Keratinocyte (primary cell): ENCODE measurements around the gene PTPN20. TPM values are rescaled to one million over a fixed set of nuclear protein-coding genes. Genes with fewer than 3 reads are reported as not detected.

Experiments
- DNase-seq: peaks from one replicate; pipeline ENCODE4 v3.0.0-alpha.2; 2011; ENCODE audit warnings: low read depth, missing footprints, low spot score
- FAIRE-seq: peaks from 2 replicates; lab custom pipeline; 2011; peaks lifted over from hg19 to GRCh38; lab: Jason Lieb, UNC
- H2AFZ ChIP-seq: 2 replicates; pipeline ENCODE4 v1.6.0; 2012; ENCODE audit warnings: low read length, control low read depth, inconsistent platforms; ENCODE audit not compliant: control insufficient read depth
- H3K27ac ChIP-seq: 2 replicates; pipeline ENCODE4 v1.5.1; 2011; ENCODE audit warnings: low read length; ENCODE audit not compliant: control insufficient read depth, insufficient read depth
- H3K27me3 ChIP-seq: 3 replicates; pipeline ENCODE4 v1.6.0; 2011; ENCODE audit warnings: low read length; ENCODE audit not compliant: control insufficient read depth, insufficient read depth; ENCODE audit errors: extremely low read depth
- H3K36me3 ChIP-seq, 2 experiments: 2 replicates in 1 of 2; 3 replicates in 1 of 2; pipeline ENCODE4 v1.5.1; 2011; ENCODE audit warnings: low read length in 2 of 2, mild to moderate bottlenecking in 1 of 2; ENCODE audit not compliant: control insufficient read depth in 2 of 2, insufficient read depth in 2 of 2; ENCODE audit errors: extremely low read depth in 1 of 2
- H3K4me1 ChIP-seq: 3 replicates; pipeline ENCODE4 v1.5.1; 2011; ENCODE audit warnings: low read length; ENCODE audit not compliant: control insufficient read depth, insufficient read depth; ENCODE audit errors: extremely low read depth
- H3K4me2 ChIP-seq: 3 replicates; pipeline ENCODE4 v1.6.0; 2011; ENCODE audit warnings: low read depth, low read length; ENCODE audit not compliant: control insufficient read depth, insufficient read depth; ENCODE audit errors: extremely low read depth
- H3K4me3 ChIP-seq, 3 experiments: fragments of 200-600 bp in 1 of 3; sonication (generic) in 1 of 3; 2 replicates in 2 of 3; 3 replicates in 1 of 3; pipeline ENCODE4 v1.5.1; 2011 to 2016; ENCODE audit warnings: low read length in 3 of 3, mild to moderate bottlenecking in 3 of 3, control low read depth in 2 of 3, inconsistent platforms in 1 of 3, low read depth in 1 of 3, mixed read lengths in 1 of 3, mixed run types in 1 of 3, moderate library complexity in 1 of 3; ENCODE audit not compliant: control insufficient read depth in 2 of 3, insufficient read depth in 2 of 3; ENCODE audit errors: extremely low read depth in 1 of 3
- H3K79me2 ChIP-seq: 2 replicates; pipeline ENCODE4 v1.6.0; 2012; ENCODE audit warnings: low read length; ENCODE audit not compliant: control insufficient read depth, insufficient read depth
- H3K9ac ChIP-seq: 3 replicates; pipeline ENCODE4 v1.6.0; 2011; ENCODE audit warnings: low read length; ENCODE audit not compliant: control insufficient read depth, insufficient read depth; ENCODE audit errors: extremely low read depth
- H3K9me1 ChIP-seq: 3 replicates; pipeline ENCODE4 v1.6.0; 2011; ENCODE audit warnings: low read length; ENCODE audit not compliant: control insufficient read depth, insufficient read depth; ENCODE audit errors: extremely low read depth
- H3K9me3 ChIP-seq: 2 replicates; pipeline ENCODE4 v1.5.1; 2012; ENCODE audit warnings: low read depth, low read length; ENCODE audit not compliant: control insufficient read depth
- H4K20me1 ChIP-seq: 3 replicates; pipeline ENCODE4 v1.6.0; 2011; ENCODE audit warnings: low read length; ENCODE audit not compliant: control insufficient read depth, insufficient read depth; ENCODE audit errors: extremely low read depth
- CTCF ChIP-seq, 3 experiments: IDR thresholded peaks in 1 of 3; conservative IDR thresholded peaks in 1 of 3; optimal IDR thresholded peaks in 1 of 3; 2 replicates in 2 of 3; 3 replicates in 1 of 3; pipeline versions ENCODE3 to v1.5.1; 2011; ENCODE audit warnings: low read length in 3 of 3, mild to moderate bottlenecking in 3 of 3, moderate library complexity in 2 of 3, control low read depth in 1 of 3, inconsistent platforms in 1 of 3; ENCODE audit not compliant: insufficient read depth in 2 of 3; ENCODE audit errors: extremely low read depth in 1 of 3
- EZH2 ChIP-seq: IDR thresholded peaks from one replicate; pipeline ENCODE4 v1.6.1; 2012; ENCODE audit warnings: inconsistent platforms, mild to moderate bottlenecking, low read length, moderate library complexity
- dilution Hi-C: fragments of 300-500 bp; cut with MboI; formaldehyde crosslinking; loops from one replicate; pipeline ENCODE4 v1.7.0; 2020; ENCODE audit warnings: low sequenced_read_pairs; ENCODE audit not compliant: extremely low pct_ligation_motif_present
- polyA plus RNA-seq, 5 experiments: library from polyadenylated mRNA; depleted of rRNA in 3 of 5; stranded (reverse) in 3 of 5; stranded (forward) in 1 of 5; unstranded in 1 of 5; fragments of >200 nt; gene quantifications; 1 replicate in 1 of 5; 2 replicates in 3 of 5; 3 replicates in 1 of 5; pipeline versions ENCODE4 v1.2.1 to v1.2.3, GENCODE V29; 2011 to 2012; ENCODE audit warnings: missing spikeins in 2 of 5, low read depth in 1 of 5, low replicate concordance in 1 of 5

The PTPN20 gene
- polyA plus RNA-seq, 1 donor (not counting 4 experiments of a cell fraction or from before 2014, with no cell fraction given): 7.3 TPM

DNA sequence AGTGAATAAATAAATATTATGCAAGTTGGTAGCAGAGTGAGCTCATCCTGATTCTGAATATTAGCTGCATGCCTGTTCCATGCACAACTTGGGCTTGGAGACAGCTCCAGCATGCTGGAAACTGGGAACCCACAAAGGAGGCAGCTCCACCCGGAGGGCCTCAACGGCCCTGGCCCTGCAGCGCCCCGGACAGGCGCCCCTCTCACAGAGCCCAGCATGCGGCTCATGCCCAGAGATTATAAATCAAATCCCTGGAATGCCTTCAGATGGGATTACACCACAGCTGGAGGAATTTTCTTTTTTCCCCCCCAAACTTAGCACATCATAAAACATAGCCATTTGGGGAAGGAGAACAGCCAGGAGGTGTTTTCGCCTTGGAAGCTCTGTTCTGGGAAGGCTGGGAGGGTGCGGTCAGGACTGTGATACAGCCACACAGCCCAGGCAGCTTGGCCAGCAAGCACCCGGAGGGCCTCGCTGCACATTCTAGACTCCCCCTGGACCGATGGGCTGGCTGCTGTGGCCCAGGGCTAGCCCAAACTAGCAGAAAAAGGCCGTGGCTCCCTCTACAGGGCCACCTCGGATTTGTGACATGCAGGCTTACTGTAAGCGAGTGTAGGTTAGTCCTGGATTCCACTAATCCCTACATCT, 102.4 kb downstream of the PTPN20 start:
- Histone ChIP-seq H3K9me3 (no peaks in the 10 kb centered on the region), H3K4me3 (no peak overlapping the region), H4K20me1 (no peaks in the 10 kb centered on the region), H3K27ac (no peak overlapping the region), H3K4me2 (no peak overlapping the region), H3K27me3 (no peaks in the 10 kb centered on the region), H3K4me1 (no peaks in the 10 kb centered on the region), H2AFZ (no peak overlapping the region), H3K9ac (no peak overlapping the region), H3K9me1 (no peaks in the 10 kb centered on the region), H3K36me3 (no peaks in the 10 kb centered on the region), H3K79me2 (no peaks in the 10 kb centered on the region)
- TF ChIP-seq CTCF (optimal IDR thresholded peaks at IDR 0.05 in 1 of 3, IDR thresholded peaks at IDR 0.05 in 1 of 3, conservative IDR thresholded peaks at IDR 0.05 in 1 of 3; ENCODE audit: extremely low read depth in 1 of 3, insufficient read depth in 2 of 3, low read length in 3 of 3) (no peak), EZH2 (no peak)
- DNase-seq (no peak), FAIRE-seq (no peak)
- dilution Hi-C loops: no loop called here

DNA sequence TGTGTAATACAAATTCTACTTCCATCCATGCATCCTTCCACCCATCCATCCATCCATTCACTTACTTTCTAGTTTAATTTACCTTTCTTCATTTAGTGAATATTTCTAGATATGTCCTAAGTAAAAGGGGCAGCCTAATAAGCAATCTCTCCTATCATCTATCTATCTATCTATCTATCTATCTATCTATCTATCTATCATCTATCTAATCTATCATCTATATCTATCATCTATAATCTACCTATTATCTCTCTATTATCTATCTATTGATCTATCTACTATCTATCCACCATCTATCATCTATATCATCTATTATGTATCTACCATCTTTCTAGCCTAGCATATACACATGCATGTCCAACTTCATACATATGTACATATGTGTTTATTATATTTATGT, 104.2 kb downstream of the PTPN20 start:
- Histone ChIP-seq H3K9me3 (no peaks in the 10 kb centered on the region), H4K20me1 (no peaks in the 10 kb centered on the region), H2AFZ (no peak overlapping the region), H3K9me1 (no peaks in the 10 kb centered on the region), H3K9ac (no peak overlapping the region), H3K4me3 (no peak overlapping the region), H3K4me2 (no peak overlapping the region), H3K36me3 (no peaks in the 10 kb centered on the region), H3K4me1 (no peaks in the 10 kb centered on the region), H3K27ac (no peak overlapping the region), H3K27me3 (no peaks in the 10 kb centered on the region), H3K79me2 (no peaks in the 10 kb centered on the region)
- DNase-seq (no peak), FAIRE-seq (no peak)
- TF ChIP-seq EZH2 (no peak), CTCF (optimal IDR thresholded peaks at IDR 0.05 in 1 of 3, IDR thresholded peaks at IDR 0.05 in 1 of 3, conservative IDR thresholded peaks at IDR 0.05 in 1 of 3; ENCODE audit: extremely low read depth in 1 of 3, insufficient read depth in 2 of 3, low read length in 3 of 3) (no peak)
- dilution Hi-C loops: no loop called here
